Kidney (tissue), 22 donors: ENCODE results near the gene CAPZB. TPM values are rescaled to one million over a fixed set of nuclear protein-coding genes. Genes with fewer than 3 reads are reported as not detected.

ENCODE experiments used
- DNase-seq, 5 donors: peaks; one replicate each; pipeline ENCODE4 v3.0.0-alpha.2; 2013 to 2020
- FAIRE-seq: peaks from 2 replicates; lab custom pipeline; 2012; peaks lifted over from hg19 to GRCh38; lab: Jason Lieb, UNC
- H3K27ac ChIP-seq, 2 donors: one replicate each; pipeline ENCODE4 v1.7.0; 2013; ENCODE audit warnings: low read depth in 2 of 2, low read length in 2 of 2, inconsistent platforms in 1 of 2
- H3K27me3 ChIP-seq: one replicate; pipeline ENCODE4 v1.7.1; 2013; ENCODE audit warnings: low read length, inconsistent platforms; ENCODE audit not compliant: control insufficient read depth, insufficient read depth
- H3K36me3 ChIP-seq, 3 donors: one replicate each; pipeline versions ENCODE4 v1.7.0 to v1.7.1; 2013; ENCODE audit warnings: low read length in 3 of 3, control low read depth in 1 of 3, inconsistent platforms in 1 of 3; ENCODE audit not compliant: insufficient read depth in 3 of 3, control insufficient read depth in 2 of 3
- H3K4me1 ChIP-seq, 3 donors: one replicate each; pipeline versions ENCODE4 v1.7.0 to v1.7.1; 2013; ENCODE audit warnings: low read length in 3 of 3, inconsistent platforms in 1 of 3, low read depth in 1 of 3; ENCODE audit not compliant: control insufficient read depth in 2 of 3, insufficient read depth in 2 of 3
- H3K4me3 ChIP-seq, 3 donors: one replicate each; pipeline versions ENCODE4 v1.7.0 to v1.8.1; 2013; ENCODE audit warnings: low read length in 3 of 3, control low read depth in 1 of 3, inconsistent platforms in 1 of 3
- H3K9ac ChIP-seq, 3 donors: one replicate each; pipeline versions ENCODE4 v1.7.0 to v1.7.1; 2013; ENCODE audit warnings: low read length in 3 of 3, control low read depth in 1 of 3, inconsistent platforms in 1 of 3
- H3K9me3 ChIP-seq, 3 donors: one replicate each; pipeline versions ENCODE4 v1.7.0 to v1.7.1; 2013; ENCODE audit warnings: low read length in 3 of 3, control low read depth in 1 of 3, inconsistent platforms in 1 of 3; ENCODE audit not compliant: control insufficient read depth in 2 of 3, insufficient read depth in 1 of 3
- intact Hi-C: fragments of 100-400 bp; cut with DNase I; formaldehyde crosslinking; loops from one replicate; pipeline ENCODE4 v1.11.1; 2022
- long read RNA-seq, 10 donors: library from polyadenylated mRNA in 1 of 10; unstranded in 1 of 10; transcript quantifications; one replicate each; pipeline ENCODE4 v2.0.0 and lab custom pipeline, GENCODE V29; 2021 to 2026
- polyA plus RNA-seq: library from polyadenylated mRNA; stranded (reverse); fragments of 350-450 nt; fragmentation: Illumina TruSeq; extraction: RNeasy Lipid Tissue Mini Kit (QIAGEN cat#74804); gene quantifications from one replicate; pipeline ENCODE4 v1.2.3, GENCODE V29; 2014; ENCODE audit warnings: low read depth, low replicate concordance; ENCODE audit not compliant: insufficient read depth
- total RNA-seq: library from RNA; stranded (reverse); fragmentation: NEBNext Ultra II Directional; extraction: Animal tissue kit (Norgen Biotek cat#: 25700); gene quantifications from one replicate; pipeline ENCODE4 v1.2.1, GENCODE V29; 2021
- TF ChIP-seq, protein P1 (sequence below): IDR thresholded peaks from 3 replicates; pipeline ENCODE4 v1.5.1; 2012; ENCODE audit warnings: mild to moderate bottlenecking, moderate library complexity, borderline replicate concordance; ENCODE audit not compliant: insufficient read depth; ENCODE audit errors: extremely low read depth
- donor health status: control.
- donor health status: control.
- donor health status: control.
- donor health status: control.
- donor health status: control.
- donor health status: DM: yes; HTN: yes; CAD: no.
- donor health status: Normal renal cell carcinoma (clear cell type).

The CAPZB gene
- 265 TPM for total RNA-seq
- polyA plus RNA-seq, result 253 TPM
- long read RNA-seq, donor 1, transcript CAPZB-204 (8 exons, 1,568 nt), result minor isoform, 10 of 86 reads
- long read RNA-seq, donor 1, transcript CAPZB-201 (9 exons, 858 nt), result major isoform, 45 of 86 reads
- long read RNA-seq, donor 1, partial matches to known transcripts, result 30 of 86 reads
- long read RNA-seq, donor 1, other reads (novel, unspliced or antisense), result 0 of 86 reads
- long read RNA-seq, donor 2, transcript CAPZB-201 (9 exons, 858 nt), result major isoform, 60 of 77 reads
- long read RNA-seq, donor 2, transcript CAPZB-204 (8 exons, 1,568 nt), result minor isoform, 11 of 77 reads
- long read RNA-seq, donor 2, partial matches to known transcripts, result 6 of 77 reads
- long read RNA-seq, donor 2, other reads (novel, unspliced or antisense), result 0 of 77 reads
- long read RNA-seq, donor 3, transcript CAPZB-201 (9 exons, 858 nt), result major isoform, 67 of 84 reads
- long read RNA-seq, donor 3, transcript CAPZB-204 (8 exons, 1,568 nt), result minor isoform, 9 of 84 reads
- long read RNA-seq, donor 3, partial matches to known transcripts, result 7 of 84 reads
- long read RNA-seq, donor 3, other reads (novel, unspliced or antisense), result 0 of 84 reads
- long read RNA-seq, donor 4, transcript CAPZB-201 (9 exons, 858 nt), result major isoform, 73 of 83 reads
- long read RNA-seq, donor 4, transcript CAPZB-204 (8 exons, 1,568 nt), result minor isoform, 10 of 83 reads
- long read RNA-seq, donor 4, partial matches to known transcripts, result 0 of 83 reads
- long read RNA-seq, donor 4, other reads (novel, unspliced or antisense), result 0 of 83 reads
- long read RNA-seq, donor 5, partial matches to known transcripts, result 0 of 5 reads
- long read RNA-seq, donor 5, other reads (novel, unspliced or antisense), result 0 of 5 reads
- long read RNA-seq, donor 6, transcript CAPZB-201 (9 exons, 858 nt), result major isoform, 25 of 36 reads
- long read RNA-seq, donor 6, partial matches to known transcripts, result 7 of 36 reads
- long read RNA-seq, donor 6, other reads (novel, unspliced or antisense), result 0 of 36 reads
- long read RNA-seq, donor 7, transcript CAPZB-204 (8 exons, 1,568 nt), result minor isoform, 6 of 169 reads
- long read RNA-seq, donor 7, transcript CAPZB-201 (9 exons, 858 nt), result major isoform, 100 of 169 reads
- long read RNA-seq, donor 7, partial matches to known transcripts, result 4 of 169 reads
- long read RNA-seq, donor 7, other reads (novel, unspliced or antisense), result 56 of 169 reads
- long read RNA-seq, donor 8, transcript CAPZB-204 (8 exons, 1,568 nt), result minor isoform, 9 of 81 reads
- long read RNA-seq, donor 8, transcript CAPZB-201 (9 exons, 858 nt), result major isoform, 49 of 81 reads
- long read RNA-seq, donor 8, partial matches to known transcripts, result 22 of 81 reads
- long read RNA-seq, donor 8, other reads (novel, unspliced or antisense), result 0 of 81 reads
- long read RNA-seq, donor 9, transcript CAPZB-201 (9 exons, 858 nt), result major isoform, 43 of 89 reads
- long read RNA-seq, donor 9, transcript CAPZB-204 (8 exons, 1,568 nt), result minor isoform, 8 of 89 reads
- long read RNA-seq, donor 9, partial matches to known transcripts, result 37 of 89 reads
- long read RNA-seq, donor 9, other reads (novel, unspliced or antisense), result 0 of 89 reads
- long read RNA-seq, donor 10, transcript CAPZB-204 (8 exons, 1,568 nt), result minor isoform, 6 of 70 reads
- long read RNA-seq, donor 10, transcript CAPZB-201 (9 exons, 858 nt), result major isoform, 46 of 70 reads
- long read RNA-seq, donor 10, partial matches to known transcripts, result 18 of 70 reads
- long read RNA-seq, donor 10, other reads (novel, unspliced or antisense), result 0 of 70 reads

DNA sequence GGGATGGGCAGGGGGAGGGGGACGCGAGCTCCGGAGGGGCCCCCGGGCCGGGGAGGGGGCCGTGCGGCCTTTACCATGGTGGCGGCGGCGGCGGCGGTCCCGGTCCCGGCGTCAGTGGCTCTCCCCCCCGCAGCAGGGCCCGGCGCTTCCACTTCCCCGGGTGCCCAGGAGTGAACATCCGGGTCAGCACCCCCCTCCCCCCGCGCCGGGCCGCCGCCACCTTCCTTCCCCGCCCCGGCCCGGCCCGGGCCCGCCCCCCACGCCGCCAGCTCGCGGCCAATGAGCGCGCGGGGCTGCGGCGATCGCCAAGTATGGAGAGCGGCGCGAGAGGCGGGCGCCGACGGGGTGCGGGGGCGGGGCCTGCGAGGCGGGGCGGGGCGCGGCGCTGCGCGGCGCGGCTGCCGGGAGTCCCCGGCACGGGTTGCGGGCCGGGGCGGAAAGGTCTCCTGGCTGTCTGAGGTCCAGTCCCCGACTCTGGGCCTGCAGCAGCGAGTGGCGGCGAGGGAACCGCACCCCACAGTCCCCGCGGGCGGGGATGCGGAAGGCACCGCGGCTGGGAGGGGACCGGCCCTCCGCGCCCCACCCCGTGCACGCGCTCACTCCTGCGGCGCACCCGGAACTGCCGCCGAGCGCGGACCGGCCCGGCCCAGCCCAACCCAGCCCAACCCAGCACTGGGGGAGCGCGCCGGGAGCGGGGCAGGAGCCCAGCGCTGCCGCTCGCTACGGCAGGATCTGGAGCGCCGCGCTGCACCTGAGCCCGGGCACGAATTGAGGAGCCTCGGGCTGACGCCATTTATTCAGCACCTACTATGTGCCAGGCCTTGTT, at the start of gene CAPZB:
TSS of gene CAPZB (minus strand) at position 178 of the 826 bp plus-strand sequence. CDS start at position 77, 101 bp downstream.
- Histone ChIP-seq H3K36me3 (peaks cover 0 to 3% (median 2%) of the 10 kb centered on the region in 3 donors), H3K27ac (peak within 1 kb of the TSS; percentile 97), H3K9me3 (no peaks in the 10 kb centered on the region), H3K4me3 (peak within 1 kb of the TSS; percentile 74 to 95 (median 80)), H3K27me3 (no peaks in the 10 kb centered on the region), H3K4me1 (peaks cover 0 to 48% (median 28%) of the 10 kb centered on the region in 3 donors), H3K9ac (peak within 1 kb of the TSS; percentile 69 to 98 (median 92))
- DNase-seq, result peak; percentile 94 to 99 (median 95)
- FAIRE-seq, result no peak
- TF ChIP-seq, protein P1, sequence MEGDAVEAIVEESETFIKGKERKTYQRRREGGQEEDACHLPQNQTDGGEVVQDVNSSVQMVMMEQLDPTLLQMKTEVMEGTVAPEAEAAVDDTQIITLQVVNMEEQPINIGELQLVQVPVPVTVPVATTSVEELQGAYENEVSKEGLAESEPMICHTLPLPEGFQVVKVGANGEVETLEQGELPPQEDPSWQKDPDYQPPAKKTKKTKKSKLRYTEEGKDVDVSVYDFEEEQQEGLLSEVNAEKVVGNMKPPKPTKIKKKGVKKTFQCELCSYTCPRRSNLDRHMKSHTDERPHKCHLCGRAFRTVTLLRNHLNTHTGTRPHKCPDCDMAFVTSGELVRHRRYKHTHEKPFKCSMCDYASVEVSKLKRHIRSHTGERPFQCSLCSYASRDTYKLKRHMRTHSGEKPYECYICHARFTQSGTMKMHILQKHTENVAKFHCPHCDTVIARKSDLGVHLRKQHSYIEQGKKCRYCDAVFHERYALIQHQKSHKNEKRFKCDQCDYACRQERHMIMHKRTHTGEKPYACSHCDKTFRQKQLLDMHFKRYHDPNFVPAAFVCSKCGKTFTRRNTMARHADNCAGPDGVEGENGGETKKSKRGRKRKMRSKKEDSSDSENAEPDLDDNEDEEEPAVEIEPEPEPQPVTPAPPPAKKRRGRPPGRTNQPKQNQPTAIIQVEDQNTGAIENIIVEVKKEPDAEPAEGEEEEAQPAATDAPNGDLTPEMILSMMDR, result no peak
- intact Hi-C loops, result loop anchor here (10.0 kb wide), 1 partner anchor 159 kb away; the partner anchor contains the start of gene NBL1

DNA sequence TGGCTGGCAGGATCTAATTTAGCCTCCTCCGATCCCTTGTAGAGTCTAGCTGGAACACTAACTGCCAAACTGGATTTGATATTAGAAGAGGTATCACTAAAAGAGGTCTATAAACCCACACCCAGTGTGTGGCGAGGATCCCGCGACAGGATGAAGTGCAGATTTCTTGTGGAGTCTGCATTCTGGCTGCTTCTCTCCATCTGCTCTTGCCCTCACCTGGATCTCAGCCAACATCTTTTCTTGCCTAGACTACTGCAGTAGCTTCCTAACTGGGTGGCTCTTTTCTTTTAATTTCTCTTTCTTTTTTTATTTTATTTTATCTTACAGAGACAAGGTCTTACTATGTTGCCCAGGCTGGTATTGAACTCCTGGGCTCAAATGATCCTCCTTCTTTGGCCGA, 48.9 kb upstream of the CAPZB start:
- TF ChIP-seq, protein P1, result no peak
- Histone ChIP-seq H3K27ac (no peak overlapping the region), H3K27me3 (no peaks in the 10 kb centered on the region), H3K4me1 (no peaks in the 10 kb centered on the region), H3K4me3 (no peak overlapping the region), H3K36me3 (no peaks in the 10 kb centered on the region), H3K9me3 (peaks cover 0 to 4% (median 0%) of the 10 kb centered on the region in 3 donors), H3K9ac (no peak overlapping the region)
- DNase-seq (no peak), FAIRE-seq (no peak)
- intact Hi-C loops, result no loop called here
